K562 (cell line): ENCODE data around the gene PPP6R3. TPM values are rescaled to one million over a fixed set of nuclear protein-coding genes. Genes with fewer than 3 reads are reported as not detected.
A peak's percentile ranks its signal among the peaks of the same experiment; 100 is the strongest.

Experiments
- CBX1 ChIP-seq: sonication (generic); IDR thresholded peaks from 2 replicates; pipeline ENCODE4 v1.6.1; 2016; ENCODE audit warnings: antibody characterized with exemption, low read depth, mild to moderate bottlenecking
- CREM ChIP-seq: IDR thresholded peaks from 2 replicates; pipeline ENCODE4 v1.6.1; 2014; ENCODE audit warnings: antibody characterized with exemption, low read depth
- E2F4 ChIP-seq: sonication (generic); formaldehyde crosslinking; IDR thresholded peaks from 2 replicates; pipeline ENCODE4 v1.8.0; 2022; ENCODE audit warnings: mild to moderate bottlenecking, low read depth, missing genetic modification reagents
- ESRRA ChIP-seq: fragments of 450-650 bp; IDR thresholded peaks from 2 replicates; pipeline ENCODE4 v1.6.1; 2014; ENCODE audit warnings: low read depth, mild to moderate bottlenecking, moderate library complexity, borderline replicate concordance
- FOS ChIP-seq: IDR thresholded peaks from 3 replicates; pipeline ENCODE4 v1.6.1; 2011; ENCODE audit not compliant: insufficient read length; ENCODE audit errors: extremely low read depth
- GATAD2B ChIP-seq: fragments of 450-650 bp; IDR thresholded peaks from 2 replicates; pipeline ENCODE4 v1.6.1; 2017; ENCODE audit warnings: mild to moderate bottlenecking, borderline replicate concordance
- HNRNPLL ChIP-seq: fragments of 200-400 bp; formaldehyde crosslinking; IDR thresholded peaks from 2 replicates; pipeline ENCODE4 v1.6.1; 2017; ENCODE audit warnings: low read length, low read depth, mild to moderate bottlenecking; ENCODE audit not compliant: poor library complexity, severe bottlenecking
- MBD2 ChIP-seq: sonication (generic); IDR thresholded peaks from 2 replicates; pipeline ENCODE4 v1.6.1; 2016; ENCODE audit warnings: low read depth, borderline replicate concordance
- NCOA1 ChIP-seq: fragments of 450-650 bp; IDR thresholded peaks from 2 replicates; pipeline ENCODE4 v1.6.1; 2016; ENCODE audit warnings: low read depth
- SMARCB1 ChIP-seq: IDR thresholded peaks from 2 replicates; pipeline ENCODE4 v1.6.1; 2011; ENCODE audit warnings: improper control_type of control experiment, low read depth; ENCODE audit not compliant: insufficient read length
- SP2 ChIP-seq: IDR thresholded peaks from 2 replicates; pipeline ENCODE4 v1.6.1; 2011; ENCODE audit warnings: mild to moderate bottlenecking, low read depth, low read length, moderate library complexity; ENCODE audit not compliant: poor library complexity, severe bottlenecking; ENCODE audit errors: extremely low read depth
- TBL1XR1 ChIP-seq, 2 experiments: IDR thresholded peaks; 2 replicates each; pipeline ENCODE4 v1.6.1; 2012; ENCODE audit warnings: improper control_type of control experiment in 2 of 2, low read length in 2 of 2, mild to moderate bottlenecking in 1 of 2
- THAP7 ChIP-seq: fragments of 250-450 bp; sonication (Bioruptor Pico); IDR thresholded peaks from 2 replicates; pipeline ENCODE4 v1.5.0; 2021
- ZBTB11 ChIP-seq, 3 experiments: fragments of 200-800 bp in 1 of 3; fragments of 250-450 bp in 1 of 3; fragments of 450-650 bp in 1 of 3; sonication (Bioruptor Pico) in 1 of 3; sonication (Bioruptor generic) in 1 of 3; formaldehyde crosslinking in 1 of 3; IDR thresholded peaks; 2 replicates each; pipeline versions ENCODE4 v1.6.1 to v1.8.0; 2016 to 2022; ENCODE audit warnings: mild to moderate bottlenecking in 2 of 3, missing genetic modification characterization in 2 of 3, missing compliant biosample characterization in 1 of 3, moderate library complexity in 1 of 3
- ZC3H11A ChIP-seq: IDR thresholded peaks from 2 replicates; pipeline ENCODE4 v1.6.1; 2012; ENCODE audit warnings: low read depth, low read length, improper control_type of control experiment
- ZNF12 ChIP-seq: sonication (generic); formaldehyde crosslinking; IDR thresholded peaks from 2 replicates; pipeline ENCODE4 v1.4.0; 2020; ENCODE audit warnings: mild to moderate bottlenecking, missing genetic modification reagents
- ZNF592 ChIP-seq: fragments of 450-650 bp; IDR thresholded peaks from 2 replicates; pipeline ENCODE4 v1.6.1; 2017; ENCODE audit warnings: antibody characterized with exemption, mild to moderate bottlenecking
- polyA plus RNA-seq, 8 experiments: library from polyadenylated mRNA; depleted of rRNA in 4 of 8; stranded (reverse) in 5 of 8; unstranded in 3 of 8; fragments of >200 nt; fragmentation: Nextera tagmentation in 2 of 8; fragmentation: Illumina TruSeq in 1 of 8; extraction: Ambion mirVana in 2 of 8; extraction: Trizol in 1 of 8; gene quantifications; 2 replicates each; pipeline versions ENCODE4 v1.2.1 to v1.2.3, GENCODE V29; 2011 to 2014; ENCODE audit warnings: inconsistent platforms in 1 of 8, missing spikeins in 1 of 8
- total RNA-seq, 7 experiments: library from RNA; depleted of rRNA in 6 of 7; stranded (reverse); fragments of >200 nt in 6 of 7; fragmentation: Illumina TruSeq in 2 of 7; extraction: Trizol in 2 of 7; gene quantifications; 2 replicates each; pipeline versions ENCODE4 v1.2.1 to v1.2.3, GENCODE V29; 2011 to 2021; ENCODE audit warnings: low replicate concordance in 1 of 7

Gene PPP6R3
- total and polyA plus RNA-seq, 9 of the 15 experiments (the other 6 are each of a cell fraction or from before 2014, with no cell fraction given), result 20.3 to 117 (median 80.6) TPM

GRCh38 chr11:68459886-68460740 lies 439 bp upstream of the PPP6R3 start (continued):
- peak; percentile 92 for TF ChIP-seq ZNF592
- peak; percentile 90 for TF ChIP-seq SP2
- TF ChIP-seq CREM, result peak; percentile 84
- TF ChIP-seq ZBTB11 (CRISPR knock-in tag; IDR thresholded peaks at IDR 0.05), result peak in 2 of 3 experiments; percentile 3 to 29; a peak in 2 of 6 replicates
- TF ChIP-seq MBD2, result peak; percentile 96
- no peak for TF ChIP-seq E2F4 (CRISPR knock-in tag)
- peak; percentile 24 to 98; a peak in 2 of 4 replicates for TF ChIP-seq TBL1XR1 (IDR thresholded peaks at IDR 0.05; ENCODE audit: low read length in 2 of 2)
- peak; percentile 92; the same call in 1 of the 2 replicates for TF ChIP-seq THAP7 (CRISPR knock-in tag)
- peak; percentile 94 for TF ChIP-seq FOS
- no peak for TF ChIP-seq HNRNPLL
- TF ChIP-seq ZC3H11A, result peak; percentile 82; the same call in 1 of the 2 replicates
- no peak for TF ChIP-seq SMARCB1
- peak; percentile 93 for TF ChIP-seq GATAD2B
- TF ChIP-seq CBX1, result peak; percentile 67; the same call in 1 of the 2 replicates
- peak; percentile 42; the same call in 1 of the 2 replicates for TF ChIP-seq NCOA1
- TF ChIP-seq ZNF12, result peak; percentile 55; the same call in 1 of the 2 replicates
- TF ChIP-seq ESRRA, result peak; percentile 99
